ENCODE measurements around the gene POU5F1.

DNA sequence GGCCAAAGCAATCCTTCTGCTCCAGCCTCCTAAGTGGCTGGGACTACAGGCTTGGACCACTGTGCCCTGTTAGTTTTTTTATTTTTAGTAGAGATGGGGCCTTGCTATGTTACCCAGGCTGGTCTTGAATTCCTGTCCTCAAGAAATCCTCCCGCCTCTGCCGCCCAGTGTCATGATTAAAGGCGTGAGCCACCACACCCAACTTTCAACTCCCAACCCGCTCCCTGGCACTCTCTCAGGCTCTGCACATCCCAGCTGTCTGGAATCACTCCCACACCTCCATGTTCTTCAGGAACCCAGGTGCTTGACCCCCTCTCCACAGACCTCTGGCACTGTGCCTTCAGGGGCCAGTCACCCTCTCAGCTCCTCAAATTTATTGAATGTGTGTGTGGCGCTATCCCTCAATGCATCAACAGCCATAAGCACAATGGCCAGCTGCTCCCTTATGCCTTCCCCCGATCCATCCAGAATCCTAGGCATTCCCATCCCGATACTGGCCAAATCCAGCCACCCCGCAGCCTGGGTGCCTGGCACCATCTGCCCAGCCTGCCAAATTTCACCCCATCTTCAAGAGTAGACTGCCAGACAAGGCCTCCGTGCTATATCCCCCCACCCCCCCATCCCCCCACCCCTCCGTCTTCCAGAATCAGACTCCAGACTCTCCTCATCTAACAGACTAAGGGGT is 647 bp upstream of the POU5F1 start:
- TF ChIP-seq CTCF (IDR thresholded peaks at IDR 0.05; ENCODE audit: low read depth, low read length) (no peak), POLR2A (IDR thresholded peaks at IDR 0.05; ENCODE audit: extremely low read depth, insufficient read length) (no peak), MAX (IDR thresholded peaks at IDR 0.05; ENCODE audit: low read depth, low read length) (no peak)

Data from NB4 (cell line).